Stimulated activated CD8-positive, alpha-beta memory T cell treated with anti-CD3 and anti-CD28 coated beads, Interleukin-7, amount 100 ng/mL, for 4 hours (primary cell): ENCODE measurements around the gene ERC2.

ENCODE experiments used
- DNase-seq, 2 donors: peaks; one replicate each; pipeline ENCODE4 v3.0.0-alpha.2; 2020; ENCODE audit warnings: low read depth in 2 of 2

Gene ERC2

DNA sequence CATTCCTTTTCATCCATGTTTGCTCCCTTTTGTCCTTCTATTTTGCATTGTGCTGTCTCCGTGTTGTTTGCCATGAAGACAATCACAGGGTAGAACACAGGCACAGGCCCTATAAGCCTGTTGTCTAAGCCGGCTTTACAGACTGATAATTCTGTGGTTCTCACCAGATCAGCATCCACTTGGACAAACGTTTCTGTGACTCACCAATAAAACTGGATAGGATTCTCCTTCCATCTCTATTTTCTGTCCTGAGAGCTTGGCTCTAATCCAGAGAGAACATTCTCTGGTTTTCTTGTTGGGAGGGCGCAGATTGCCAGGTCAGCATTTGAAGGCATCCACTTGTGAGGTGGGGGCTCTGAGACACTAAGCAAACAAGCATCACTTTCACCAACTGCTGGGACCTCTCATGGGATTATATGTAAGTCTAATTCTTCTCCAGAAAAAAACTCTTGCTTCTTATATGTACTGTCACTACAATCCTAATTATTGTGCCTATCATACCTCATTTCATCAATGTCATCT, 101.6 kb downstream of the ERC2 start:
- no peak for DNase-seq

GRCh38 chr3:56365905-56366640, 102.2 kb downstream of the ERC2 start:
- DNase-seq, result no peak

GRCh38 chr3:56364665-56365064, 103.6 kb downstream of the ERC2 start:
- DNase-seq, result no peak

DNA sequence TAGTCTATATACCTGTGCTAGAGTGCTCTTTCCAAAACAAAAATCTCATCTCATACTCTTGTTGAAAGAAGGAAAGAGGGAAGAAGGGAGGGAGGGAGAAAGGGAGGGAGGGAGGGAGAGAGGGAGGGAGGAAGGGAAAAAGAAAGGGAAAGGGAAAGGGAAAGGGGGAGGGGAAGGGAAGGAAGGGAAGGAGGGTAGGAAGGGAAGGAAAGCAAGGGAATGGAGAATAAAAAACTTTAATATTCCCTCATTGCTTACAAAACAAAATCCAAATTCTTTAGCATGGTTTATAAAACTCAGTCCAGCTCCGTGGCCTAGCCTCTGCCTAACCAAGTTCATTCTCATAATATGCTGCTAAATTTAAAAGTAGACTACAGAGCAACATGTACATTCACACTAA, 104.5 kb downstream of the ERC2 start:
- DNase-seq, result no peak

DNA sequence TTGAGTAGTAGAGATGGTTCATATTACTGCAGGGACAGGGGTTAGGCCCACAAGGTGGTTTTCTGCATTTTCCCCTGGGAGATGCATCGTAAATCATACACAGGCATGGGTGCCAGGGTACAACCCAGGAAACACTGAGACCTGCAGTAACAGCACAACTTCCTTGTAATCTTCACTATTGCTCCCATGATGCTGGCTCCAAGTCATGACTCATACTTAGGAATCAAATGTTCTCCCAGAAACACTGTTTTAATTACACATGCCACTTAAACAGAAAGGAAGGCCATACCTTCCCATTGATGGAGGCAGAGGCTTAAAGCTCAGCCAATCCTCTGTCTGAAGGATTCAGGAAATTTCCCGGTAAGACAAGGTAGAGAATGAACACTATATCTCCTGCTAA, 106.5 kb downstream of the ERC2 start:
- no peak for DNase-seq

GRCh38 chr3:56357266-56357665, 111.0 kb downstream of the ERC2 start:
- no peak for DNase-seq

- no peak for DNase-seq
These were observed 111.5 kb downstream of the ERC2 start for GRCh38 chr3:56356808-56357207.

- no peak for DNase-seq
These were observed 112.6 kb downstream of the ERC2 start for GRCh38 chr3:56355570-56356185.

- DNase-seq, result no peak
These were observed 116.7 kb downstream of the ERC2 start for GRCh38 chr3:56351537-56351936.

DNA sequence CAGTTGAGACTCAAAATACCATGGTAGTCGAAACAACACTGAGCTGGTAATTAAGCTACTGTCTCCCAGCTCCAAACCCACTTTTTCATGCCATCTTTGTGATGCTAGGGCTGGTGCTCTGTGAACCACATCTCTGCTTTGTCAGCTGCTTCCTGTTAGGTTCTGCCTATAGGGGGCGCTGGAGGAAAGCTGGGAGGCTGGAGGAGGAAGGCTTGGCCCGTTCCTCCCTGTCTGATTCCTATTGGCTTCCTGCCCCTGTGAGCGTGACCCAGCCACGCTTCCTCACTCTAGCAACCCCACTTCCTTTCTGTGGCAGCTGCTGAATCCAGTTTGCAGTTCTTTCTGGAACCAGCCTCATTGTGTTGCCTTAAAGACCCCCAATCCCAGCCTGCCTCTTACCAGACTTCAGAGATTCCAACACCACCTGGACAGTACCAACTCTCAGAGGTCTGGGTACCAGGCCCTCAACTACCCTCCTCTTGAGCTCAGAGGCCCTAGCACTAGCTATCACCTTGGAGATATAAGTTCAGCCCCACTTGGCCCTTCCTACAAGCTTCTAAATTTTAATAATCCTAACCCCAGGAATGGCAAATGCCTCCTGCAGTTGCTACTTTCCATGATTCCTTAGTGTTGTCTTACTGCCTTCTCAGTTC, 120.9 kb downstream of the ERC2 start:
- DNase-seq, result no peak

GRCh38 chr3:56342475-56342874, 125.8 kb downstream of the ERC2 start:
- DNase-seq, result no peak

- no peak for DNase-seq
These were observed 128.6 kb downstream of the ERC2 start for GRCh38 chr3:56339671-56340070.

GRCh38 chr3:56339244-56339643, 129.0 kb downstream of the ERC2 start:
- no peak for DNase-seq

GRCh38 chr3:56336023-56336422, 132.2 kb downstream of the ERC2 start:
- DNase-seq, result no peak

DNA sequence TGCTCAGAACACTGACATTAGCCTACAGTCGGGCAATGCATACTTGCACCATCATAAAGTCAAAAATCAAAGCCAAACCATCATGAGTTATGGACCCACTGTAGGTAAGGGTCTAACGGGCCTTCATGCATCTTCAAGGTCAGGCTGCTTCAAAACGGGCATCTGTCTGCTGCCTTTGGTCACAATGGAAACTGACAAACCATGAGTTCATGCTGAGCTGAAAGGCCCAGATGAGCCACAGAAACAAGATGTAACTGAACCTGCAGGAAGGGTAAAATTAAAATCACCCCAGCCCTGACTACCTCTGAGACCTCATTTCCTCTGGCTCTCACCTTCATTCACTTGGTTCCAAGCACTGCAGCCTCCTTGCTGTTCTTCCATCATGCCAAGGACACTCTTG, 143.8 kb downstream of the ERC2 start:
- DNase-seq, result no peak

GRCh38 chr3:56323986-56324420, 144.3 kb downstream of the ERC2 start:
- DNase-seq, result no peak

GRCh38 chr3:56322862-56323261, 145.4 kb downstream of the ERC2 start:
- DNase-seq, result no peak

- DNase-seq, result no peak
These were observed 146.4 kb downstream of the ERC2 start for GRCh38 chr3:56321892-56322291.

DNA sequence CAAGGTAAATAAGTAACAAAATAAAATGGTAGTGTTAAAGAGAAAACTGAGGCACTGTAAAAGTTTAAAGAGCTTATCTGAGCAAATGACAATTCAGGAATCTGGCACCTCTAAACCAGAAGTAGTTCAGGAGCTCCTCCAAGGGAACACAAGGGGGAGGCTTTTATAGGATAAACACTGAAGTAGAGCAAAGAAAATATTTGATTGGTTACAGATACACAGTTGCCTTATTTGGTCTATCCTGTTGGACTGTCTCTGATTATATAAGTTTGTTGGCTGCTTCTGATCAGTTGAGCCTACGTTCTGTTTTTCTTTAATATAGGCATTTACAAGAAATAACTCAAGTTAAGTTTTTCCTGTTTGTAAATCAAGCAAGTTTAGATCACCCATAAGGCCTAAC, 146.9 kb downstream of the ERC2 start:
- DNase-seq, result no peak

- DNase-seq, result no peak
These were observed 147.4 kb downstream of the ERC2 start for GRCh38 chr3:56320883-56321282.

GRCh38 chr3:56318891-56319290, 149.4 kb downstream of the ERC2 start:
- DNase-seq, result no peak

- DNase-seq, result no peak
These were observed 151.3 kb downstream of the ERC2 start for GRCh38 chr3:56316944-56317343.

DNA sequence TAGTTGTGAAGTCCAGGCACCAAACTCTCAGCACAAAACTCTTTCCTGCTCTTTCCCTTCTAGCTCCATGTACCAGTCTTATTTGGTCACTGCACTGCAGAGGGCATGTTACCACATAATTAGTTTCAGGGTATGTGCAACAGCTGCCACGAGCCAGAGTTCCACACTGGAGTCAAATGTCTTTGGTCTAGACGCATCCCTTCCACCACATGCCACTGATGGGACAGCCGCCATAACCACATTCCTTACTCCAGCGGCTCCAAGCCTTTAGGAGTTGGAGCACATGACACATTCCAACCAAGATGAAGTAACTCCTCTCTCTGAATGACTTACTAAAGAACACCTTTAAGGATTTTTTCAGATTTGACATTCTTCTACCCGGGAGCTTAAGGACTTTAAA, 153.4 kb downstream of the ERC2 start:
- DNase-seq, result no peak
